Skin of body (tissue), 2 donors: ENCODE data around the gene TMEM88. TPM values are rescaled to one million over a fixed set of nuclear protein-coding genes. Genes with fewer than 3 reads are reported as not detected.
"Not testable (repeated sequence)": the region's sequence is repeated elsewhere in the genome, so short reads cannot be mapped to it uniquely, and the experiment has no call there.

Experiments
- DNase-seq: peaks from one replicate; lab custom pipeline; 2025; lab: John Stamatoyannopoulos, UW
- total RNA-seq: library from RNA; depleted of rRNA; stranded (reverse); fragments of >200 nt; gene quantifications from one replicate; pipeline ENCODE4 v1.2.3, GENCODE V29; 2014

TMEM88 gene
- total RNA-seq, 1 donor from 2014 or later, result 3.6 TPM

DNA sequence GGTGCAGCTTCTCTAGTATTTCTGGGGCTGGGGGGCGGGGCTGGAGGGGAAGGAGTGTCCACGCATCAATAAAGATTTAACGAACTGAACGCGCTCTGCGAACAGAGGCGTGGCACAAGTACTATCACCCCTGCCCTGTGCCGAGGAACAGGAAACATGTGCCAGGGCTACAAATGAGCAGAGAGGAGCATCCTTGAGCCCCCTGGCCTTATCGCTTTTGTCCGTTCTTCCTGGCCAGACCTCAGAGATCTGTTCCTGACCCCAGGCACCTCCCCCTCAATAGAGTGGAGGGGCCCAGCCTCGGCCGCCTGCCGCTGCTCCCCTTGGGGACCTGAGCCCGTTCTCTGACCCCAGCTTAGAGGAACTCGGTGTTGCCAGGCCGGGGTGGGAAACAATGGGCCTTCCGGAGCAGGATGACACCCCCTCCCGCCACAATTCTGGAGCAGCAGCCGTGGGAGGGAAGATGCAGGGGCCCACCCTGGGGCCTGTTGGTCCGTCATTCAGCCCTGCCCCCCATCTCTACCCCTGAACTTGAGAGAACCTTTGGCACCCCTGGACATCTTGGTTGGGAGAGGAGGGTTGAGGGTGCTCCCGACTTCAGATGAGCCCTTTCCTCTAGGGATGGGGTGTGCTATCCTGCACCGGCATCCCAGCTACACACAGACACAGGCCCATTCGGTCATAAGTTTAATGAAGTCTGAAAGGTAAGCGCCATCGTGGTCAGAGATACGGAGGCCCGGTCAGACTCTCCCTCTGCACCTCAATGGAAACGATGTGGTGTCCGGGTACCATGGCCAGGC, 1.3 kb downstream of the TMEM88 start:
- DNase-seq, result peak; percentile 71

DNA sequence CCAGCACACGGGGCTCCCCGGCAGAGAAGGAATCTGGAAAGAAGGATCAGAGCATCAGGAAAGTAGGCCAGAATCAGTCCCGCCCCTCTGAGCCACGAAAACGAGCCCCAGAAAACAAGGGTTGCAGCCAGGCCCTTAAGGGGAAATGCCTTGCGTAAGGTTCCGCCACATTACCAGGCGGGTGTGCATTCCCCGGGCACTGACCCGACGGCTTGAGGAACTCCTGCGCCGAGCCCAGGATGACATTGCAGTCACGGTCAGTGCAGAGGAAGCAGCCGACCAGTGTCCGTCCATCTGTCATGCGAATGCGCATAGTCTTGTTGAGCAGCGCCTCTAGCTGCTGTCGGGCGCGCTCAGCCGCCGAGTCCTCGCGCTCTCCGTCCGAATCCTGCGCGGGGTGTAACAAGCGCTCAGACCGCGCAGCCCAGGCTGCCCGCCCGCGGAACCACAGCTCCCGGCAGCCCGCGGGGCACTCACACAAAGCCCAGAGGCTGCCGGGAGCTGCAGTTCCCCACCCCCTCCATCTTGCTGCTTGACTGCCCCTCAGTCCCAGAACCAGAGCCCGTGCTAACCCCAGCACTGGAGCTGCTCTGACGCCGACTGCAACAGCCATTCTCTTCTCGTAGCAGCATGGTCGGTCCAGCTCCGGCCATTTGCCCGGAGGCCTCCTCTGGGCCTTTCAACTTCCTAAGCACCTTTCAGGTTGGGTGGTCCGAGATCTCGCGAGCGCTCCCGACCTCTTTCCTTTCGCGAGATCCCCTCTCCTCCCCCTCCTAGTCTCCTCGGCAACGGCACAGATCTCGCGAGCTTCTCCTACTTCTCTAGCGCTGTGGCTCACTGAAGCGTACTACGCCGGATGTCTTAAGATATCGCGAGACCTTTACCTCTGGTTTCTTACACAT, 2.2 kb downstream of the TMEM88 start, which contains the start of gene NAA38:
Gene NAA38, minus strand, starts transcription at position 749 of the 902 bp plus-strand sequence. Its CDS starts 96 bp downstream, at position 653.
- DNase-seq, result peak; percentile 100

DNA sequence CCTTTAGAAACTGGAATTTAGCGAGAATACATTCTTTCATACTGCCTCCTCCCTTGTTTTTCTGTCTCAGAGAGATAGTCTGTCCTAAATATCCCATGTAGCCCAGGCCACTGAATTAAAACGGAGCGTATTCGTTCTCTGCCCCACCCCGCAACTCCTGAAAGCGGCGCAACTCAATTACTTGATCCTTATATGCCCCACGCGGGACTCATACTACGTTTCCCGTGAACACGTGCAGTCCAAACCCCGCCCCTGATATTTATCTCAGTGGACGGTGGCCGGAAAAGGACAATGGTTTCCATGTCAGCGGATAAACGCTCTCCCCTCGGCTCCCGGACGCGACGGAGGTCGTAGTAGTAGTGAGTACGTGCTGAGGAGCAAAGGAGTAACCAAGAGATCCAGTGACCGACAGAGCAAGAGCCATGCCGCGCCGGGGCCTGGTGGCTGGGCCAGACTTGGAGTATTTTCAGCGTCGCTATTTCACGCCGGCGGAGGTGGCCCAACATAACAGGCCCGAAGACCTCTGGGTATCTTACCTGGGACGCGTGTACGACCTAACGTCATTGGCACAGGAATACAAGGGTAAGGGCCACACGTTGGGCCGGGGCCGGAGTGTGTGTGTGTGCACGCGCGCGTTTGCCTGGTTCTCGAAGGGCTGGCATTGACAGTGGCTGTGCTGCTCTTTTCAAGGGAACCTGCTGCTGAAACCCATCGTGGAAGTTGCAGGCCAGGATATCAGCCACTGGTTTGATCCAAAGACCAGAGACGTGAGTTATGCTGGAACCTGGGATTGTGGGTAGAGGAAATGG, 3.1 kb downstream of the TMEM88 start, which contains the start of gene CYB5D1:
Gene CYB5D1, plus strand, starts transcription at position 291 of the 809 bp plus-strand sequence. Its CDS starts 132 bp downstream, at position 423.
- peak; percentile 98 for DNase-seq

DNA sequence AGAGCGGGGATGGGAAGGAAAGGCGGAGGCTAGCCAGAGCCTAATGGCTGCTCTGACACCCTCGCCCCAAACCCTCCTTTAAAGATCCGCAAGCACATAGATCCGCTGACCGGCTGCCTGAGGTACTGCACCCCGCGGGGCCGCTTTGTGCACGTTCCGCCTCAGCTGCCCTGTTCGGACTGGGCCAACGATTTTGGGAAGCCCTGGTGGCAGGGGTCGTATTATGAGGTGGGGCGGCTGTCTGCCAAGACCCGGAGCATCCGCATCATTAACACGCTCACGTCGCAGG, 3.6 kb downstream of the TMEM88 start:
- peak; percentile 62 for DNase-seq

DNA sequence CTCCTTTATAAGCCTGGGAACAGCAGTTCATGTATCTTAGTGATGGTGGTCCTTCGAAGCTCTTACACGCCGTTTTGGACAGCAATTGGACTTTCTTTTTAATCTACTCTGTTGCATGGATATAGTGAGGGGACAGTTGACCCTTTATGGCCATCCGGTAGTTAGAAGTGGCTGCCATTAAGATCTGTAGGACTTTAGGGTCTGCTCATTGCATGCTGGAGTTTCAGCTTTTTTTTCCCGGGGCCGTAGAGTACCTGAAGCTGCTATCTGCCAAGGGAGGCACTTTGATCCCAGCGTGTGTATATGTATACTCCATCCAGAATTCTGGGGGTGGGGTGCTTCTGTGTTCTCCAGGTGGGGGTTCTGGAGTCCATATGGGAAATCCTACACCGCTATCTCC, 4.2 kb downstream of the TMEM88 start:
- no peak for DNase-seq

DNA sequence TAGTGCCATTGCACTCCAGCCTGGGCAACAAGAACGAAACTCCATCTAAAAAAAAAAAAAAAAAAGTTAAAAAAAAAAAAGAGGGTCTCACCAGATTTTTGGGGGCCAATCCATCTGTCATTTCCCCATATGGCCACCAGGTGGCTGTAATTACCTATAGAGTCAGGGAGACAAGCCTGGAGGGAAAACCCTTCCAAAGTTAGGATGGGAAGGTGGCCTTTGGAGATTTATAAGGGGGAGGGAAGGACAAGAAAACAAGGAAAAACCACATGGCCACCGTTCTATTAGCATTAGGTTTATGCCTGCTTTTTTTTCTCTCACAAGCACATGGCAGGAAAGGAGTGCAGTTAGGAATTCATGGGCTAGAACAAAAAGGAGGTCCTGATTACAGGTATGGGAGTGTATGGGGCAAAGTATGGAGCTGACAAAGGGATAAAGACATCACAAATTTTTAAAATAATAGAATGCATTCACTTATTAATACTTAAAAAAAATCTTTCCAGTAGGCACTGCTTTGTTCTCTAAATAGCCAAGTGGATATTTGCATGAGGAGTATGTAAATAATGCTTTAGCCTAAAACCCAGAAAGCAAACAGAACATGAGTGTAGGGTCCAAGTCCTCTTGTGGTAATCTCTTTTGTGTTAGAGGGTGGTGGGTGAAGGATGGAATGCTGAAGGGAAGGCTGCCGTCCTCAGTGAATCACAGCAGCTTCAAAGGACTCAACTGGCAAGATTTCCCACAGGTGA, 8.0 kb downstream of the TMEM88 start:
- DNase-seq, result peak; percentile 34

DNA sequence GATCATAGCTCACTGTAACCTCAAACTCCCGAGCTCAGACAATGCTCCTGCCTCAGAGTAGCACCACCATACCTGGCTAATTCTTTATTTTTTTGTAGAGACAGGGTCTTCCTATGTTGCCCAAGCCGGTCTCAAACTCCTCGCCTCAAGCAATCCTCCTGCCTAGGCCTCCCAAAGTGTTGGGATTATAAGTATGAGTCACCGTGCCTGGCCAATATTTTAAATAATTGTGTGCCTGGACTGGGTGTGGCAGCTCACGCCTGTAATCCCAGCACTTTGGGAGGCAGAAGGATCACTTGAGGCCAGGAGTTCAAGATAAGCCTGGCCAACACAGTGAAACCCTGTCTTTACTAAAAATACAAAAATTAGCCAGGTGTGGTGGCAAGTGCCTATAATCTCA, 9.5 kb downstream of the TMEM88 start:
- not testable (repeated sequence) for DNase-seq

DNA sequence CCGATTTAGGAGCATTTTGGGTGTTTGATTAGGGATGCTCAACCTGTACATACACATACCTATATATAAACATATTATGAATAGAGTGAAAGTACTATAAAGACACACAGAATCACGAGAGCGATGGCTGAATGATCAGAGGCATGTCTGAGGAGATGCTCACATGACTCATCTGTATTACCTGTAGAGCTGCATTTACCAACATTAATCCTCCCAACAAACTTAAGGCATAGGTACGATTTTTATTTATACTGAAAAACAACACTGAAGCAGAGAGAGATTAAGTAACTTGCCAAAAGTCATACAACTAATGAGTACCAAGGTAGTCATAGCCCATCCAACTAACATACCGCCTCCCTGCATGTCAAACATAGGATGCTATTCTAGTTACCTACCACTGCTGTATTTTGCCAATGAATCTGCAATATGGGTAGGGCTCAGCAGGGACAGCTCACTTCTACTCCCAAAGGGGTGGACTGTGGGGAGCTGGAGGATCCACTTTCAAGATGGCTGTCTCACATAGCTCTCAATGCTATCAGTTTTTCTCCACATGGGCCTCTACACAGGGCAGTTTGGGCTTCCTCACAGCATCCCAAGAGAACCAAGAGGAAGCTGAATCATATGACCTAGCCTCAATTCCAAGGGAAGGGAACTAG, 10.3 kb downstream of the TMEM88 start:
- no peak for DNase-seq

DNA sequence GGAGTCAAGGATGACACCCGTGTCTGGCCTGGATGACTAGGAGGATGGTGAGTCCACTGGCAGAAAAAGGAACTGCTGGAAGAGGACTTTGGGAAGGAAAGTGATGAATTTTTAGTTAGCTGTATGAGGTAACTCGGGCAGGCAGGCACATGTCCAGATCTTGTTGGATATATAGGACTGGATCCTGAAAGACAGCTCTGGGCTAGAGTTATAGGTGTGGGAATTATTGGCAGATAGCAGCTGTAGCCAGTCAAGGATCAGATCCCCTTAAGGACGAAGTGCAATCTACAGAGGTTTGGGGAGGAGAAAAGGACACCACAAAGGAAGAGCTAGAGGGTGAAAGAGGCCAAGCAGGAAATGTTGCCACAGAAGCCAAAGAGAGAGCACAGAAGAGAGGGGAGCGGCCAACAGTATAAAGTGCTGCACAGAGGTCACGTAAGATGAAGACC, 13.0 kb downstream of the TMEM88 start:
- no peak for DNase-seq

DNA sequence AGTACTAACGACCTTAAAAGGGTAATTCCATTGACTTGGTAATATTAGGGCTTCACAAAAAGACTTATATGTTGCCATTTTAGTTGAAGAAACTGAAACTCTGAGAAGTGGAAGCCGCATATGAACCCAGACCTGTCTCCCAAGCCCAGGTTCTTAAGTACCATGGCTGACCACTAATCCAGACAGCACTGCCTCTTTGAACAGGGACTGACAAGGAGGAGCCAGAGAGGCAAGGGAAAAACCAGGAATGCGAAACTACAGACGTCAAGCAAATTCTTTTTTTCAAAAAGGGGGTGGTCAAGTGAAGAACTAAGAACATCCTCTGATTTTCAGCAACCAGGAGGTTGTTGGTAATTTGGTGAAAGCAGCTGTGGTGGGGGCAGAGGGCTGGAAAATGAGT, 18.2 kb downstream of the TMEM88 start:
- no peak for DNase-seq

DNA sequence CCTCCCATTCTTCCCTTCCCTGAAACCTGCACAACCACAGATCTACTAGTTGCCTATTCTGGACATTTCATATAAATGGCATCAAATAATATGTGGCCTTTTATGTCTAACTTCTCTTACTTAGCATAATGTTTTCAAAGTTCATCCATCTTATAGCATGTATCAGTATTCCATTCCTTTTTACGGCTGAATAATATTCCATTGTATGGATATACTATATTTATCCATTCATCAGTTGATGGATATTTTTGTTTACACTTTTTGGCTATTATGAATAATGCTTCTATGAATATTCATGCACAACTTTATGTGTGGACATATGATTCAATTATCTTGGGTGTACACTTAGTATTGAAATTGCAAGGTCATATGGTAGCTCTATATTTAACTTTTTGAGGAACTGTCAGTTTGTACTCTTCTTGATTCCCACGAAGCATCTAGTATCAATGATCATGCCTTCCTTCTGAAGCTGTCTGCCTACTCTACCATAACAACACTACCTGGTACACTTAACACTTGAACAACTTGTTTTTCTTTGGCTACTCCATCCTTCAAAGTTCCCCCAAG, 21.0 kb downstream of the TMEM88 start:
- no peak for DNase-seq

DNA sequence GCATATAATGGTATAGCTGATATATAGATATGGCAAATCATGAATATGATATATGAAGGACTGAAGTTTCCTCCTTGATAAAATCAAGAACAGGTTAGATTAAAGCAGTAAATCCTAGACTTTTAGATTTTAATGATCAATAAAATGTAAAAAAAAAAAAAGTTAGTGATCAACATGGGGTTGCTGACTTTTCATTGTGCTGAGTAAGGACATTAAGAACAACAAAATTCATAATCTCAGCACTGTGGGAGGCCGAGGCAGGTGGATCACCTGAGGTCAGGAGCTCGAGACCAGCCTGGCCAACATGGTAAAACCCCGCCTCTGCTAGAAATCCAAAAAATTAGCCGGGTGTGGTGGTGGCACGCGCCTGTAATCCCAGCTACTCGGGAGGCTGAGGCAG, 23.4 kb downstream of the TMEM88 start:
- DNase-seq, result no peak

DNA sequence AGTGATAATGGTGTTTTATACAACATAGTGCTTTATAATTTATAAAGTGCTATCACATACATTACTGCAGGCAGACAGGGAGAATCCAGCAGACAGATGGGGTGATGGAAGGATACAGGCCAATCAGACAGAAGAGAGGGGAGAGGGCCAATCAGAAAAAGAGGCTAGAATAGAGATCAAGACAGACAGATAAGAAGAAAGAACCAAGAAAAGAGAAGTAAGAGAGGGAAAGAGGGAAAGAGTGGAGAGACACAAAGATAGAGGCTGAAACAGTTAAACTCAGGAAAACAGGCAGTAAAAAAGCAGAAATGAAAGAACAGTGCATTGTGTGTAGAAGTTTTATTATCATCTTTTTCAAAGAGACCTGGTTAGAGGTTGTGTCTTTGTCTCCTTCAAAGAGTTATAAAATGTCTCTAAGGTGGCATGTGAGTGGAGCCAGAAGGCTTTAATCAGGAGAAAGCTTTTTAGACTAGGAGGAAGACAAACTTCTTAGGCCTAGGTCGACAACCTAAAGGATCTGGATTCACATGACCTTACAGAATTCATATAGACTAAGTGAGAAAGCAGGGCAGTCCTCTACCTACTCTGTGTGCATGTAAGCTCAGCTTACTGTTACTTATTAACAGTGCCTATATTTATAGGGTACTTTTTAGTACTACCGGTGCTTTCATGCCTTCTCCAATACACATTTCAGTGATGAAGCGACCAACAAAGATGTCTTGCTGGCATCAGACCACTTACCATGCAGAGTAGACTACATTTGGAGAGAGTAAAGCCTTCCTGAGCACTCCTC, 25.4 kb downstream of the TMEM88 start:
- DNase-seq, result no peak

DNA sequence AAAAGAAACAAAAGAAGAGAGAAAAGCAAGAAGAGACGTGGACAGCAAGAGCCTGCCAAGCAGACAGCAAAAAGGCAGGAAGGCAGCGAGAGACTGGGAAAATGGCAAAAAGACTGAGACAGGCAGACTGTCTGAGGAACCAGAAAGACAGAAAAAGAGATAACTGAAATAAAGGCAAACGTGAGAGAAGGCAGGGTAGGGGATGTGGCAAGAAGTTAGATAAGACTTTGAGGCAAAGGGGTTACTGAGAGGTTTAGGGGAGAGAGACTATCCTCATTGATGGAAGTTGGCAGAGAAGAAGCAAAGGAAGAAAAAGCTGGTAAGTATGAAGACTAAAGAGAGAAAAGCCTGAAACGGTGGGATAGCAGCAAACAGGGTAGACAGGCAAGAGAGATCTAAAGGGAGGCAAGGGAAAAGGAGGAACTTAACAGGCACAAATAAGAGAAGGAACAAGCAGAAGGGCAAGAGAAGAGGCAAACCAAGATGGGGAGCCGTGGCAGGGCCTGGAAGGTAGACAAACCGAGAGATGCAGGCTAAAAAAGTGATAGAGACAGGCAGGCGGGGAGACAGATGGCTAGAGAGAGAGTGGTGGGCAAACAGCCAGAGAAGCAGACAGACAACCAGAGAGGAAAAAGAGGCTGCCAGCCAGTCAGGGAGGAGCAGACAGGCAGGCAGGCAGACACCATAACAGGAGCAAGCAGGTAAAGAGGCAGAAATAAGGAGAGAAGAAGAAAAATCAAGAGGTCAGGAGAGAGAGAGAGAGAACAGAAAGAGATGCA, 26.6 kb downstream of the TMEM88 start:
- DNase-seq, result no peak

DNA sequence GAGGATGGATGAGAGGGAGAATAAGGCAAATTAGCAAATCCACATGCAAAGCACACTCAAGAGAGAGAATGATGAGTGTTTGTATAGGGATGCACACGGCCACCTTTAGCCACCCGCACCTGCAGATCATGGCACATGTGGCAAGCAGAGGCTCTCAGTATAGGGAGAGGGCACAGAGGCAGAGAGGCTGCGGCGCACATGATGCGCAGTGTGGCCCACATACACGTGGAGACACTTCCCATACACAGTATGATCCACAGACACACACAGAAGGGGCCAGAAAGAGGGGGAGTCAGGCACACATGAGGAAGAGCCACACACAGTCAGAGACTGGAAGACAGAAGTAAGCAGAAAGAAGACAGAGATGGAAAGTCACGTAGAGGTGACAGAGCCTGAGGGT, 27.2 kb downstream of the TMEM88 start:
- no peak for DNase-seq

DNA sequence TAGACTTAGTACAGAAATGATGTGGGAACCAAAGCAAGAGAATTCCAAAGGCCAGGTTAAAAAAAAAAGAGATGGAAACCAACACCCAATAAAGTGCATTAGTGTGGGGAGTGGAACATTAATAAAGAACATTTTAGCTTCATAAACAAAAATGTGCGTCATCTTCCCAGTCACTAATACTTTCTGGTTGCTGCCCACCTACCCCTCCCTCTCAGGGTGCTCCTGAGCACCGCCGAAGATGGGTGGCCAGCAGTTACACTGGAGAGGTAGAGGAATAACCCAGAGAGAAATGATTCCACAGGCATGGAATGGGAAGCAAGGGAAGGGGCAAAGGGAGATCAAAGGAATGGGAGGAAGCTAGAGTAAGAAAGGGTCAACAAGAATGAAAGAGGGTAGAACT, 27.8 kb downstream of the TMEM88 start:
- DNase-seq, result no peak

DNA sequence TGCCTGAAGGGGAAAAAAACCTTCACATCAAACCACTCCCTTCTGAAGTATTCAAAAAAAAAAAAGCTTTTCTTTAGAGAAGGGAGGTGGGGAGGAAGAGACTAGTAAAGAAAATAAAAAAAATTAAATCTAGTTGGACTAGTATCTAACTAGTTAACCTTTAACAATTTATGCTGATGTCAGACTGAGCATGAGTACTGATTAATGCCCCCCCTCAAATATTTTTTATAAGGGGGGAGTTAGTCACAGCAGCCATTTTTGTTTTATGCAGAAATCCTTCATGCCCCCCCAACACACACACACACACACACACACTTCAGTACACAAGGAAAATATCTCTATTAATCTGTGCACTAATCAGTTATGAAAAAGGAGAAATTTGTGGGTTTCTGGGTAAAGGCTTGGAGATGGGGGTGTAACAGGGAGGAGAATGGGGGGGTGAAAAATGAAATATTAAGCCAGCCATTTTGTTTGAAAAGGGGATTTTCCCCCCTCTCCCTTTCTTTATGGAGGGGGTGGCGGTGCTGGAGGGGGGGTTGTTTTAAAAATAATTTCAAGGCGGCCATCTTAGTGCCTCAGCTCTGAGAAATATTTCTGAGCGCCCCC, 29.0 kb downstream of the TMEM88 start:
- DNase-seq, result peak; percentile 52
